Upper lobe of left lung (tissue), 6 donors: ENCODE data around the gene KIF26B. TPM values are rescaled to one million over a fixed set of nuclear protein-coding genes. Genes with fewer than 3 reads are reported as not detected.

Source experiments
- ATAC-seq, 2 donors: fragments of 200-7000 bp; cut with Tn5 transposase; one replicate each; pipeline ENCODE4 v1.9.1; 2022; ENCODE audit warnings: mild to moderate bottlenecking in 2 of 2, moderate library complexity in 2 of 2; ENCODE audit not compliant: low FRiP score in 2 of 2
- DNase-seq, 2 donors: peaks; one replicate each; pipeline ENCODE4 v3.0.0-alpha.2; 2019 to 2020
- H3K27ac ChIP-seq, 4 donors: fragments of 200-600 bp; sonication (generic); one replicate each; pipeline ENCODE4 v1.5.1; 2016 to 2019
- H3K27me3 ChIP-seq, 4 donors: fragments of 200-600 bp; sonication (generic); one replicate each; pipeline ENCODE4 v1.5.1; 2017 to 2019
- H3K36me3 ChIP-seq, 4 donors: fragments of 200-600 bp; sonication (generic); one replicate each; pipeline ENCODE4 v1.5.1; 2016 to 2019
- H3K4me1 ChIP-seq, 4 donors: fragments of 200-600 bp; sonication (generic); one replicate each; pipeline ENCODE4 v1.5.1; 2018 to 2019
- H3K4me3 ChIP-seq, 4 donors: fragments of 200-600 bp; sonication (generic); one replicate each; pipeline ENCODE4 v1.5.1; 2017 to 2019; ENCODE audit warnings: mild to moderate bottlenecking in 2 of 4, moderate library complexity in 1 of 4
- H3K9me3 ChIP-seq, 4 donors: fragments of 200-600 bp; sonication (generic); one replicate each; pipeline ENCODE4 v1.5.1; 2018 to 2019
- EP300 ChIP-seq, 4 donors: sonication (generic); formaldehyde crosslinking; IDR thresholded peaks; one replicate each; pipeline ENCODE4 v1.5.1; 2017; ENCODE audit warnings: antibody characterized with exemption in 4 of 4, control low read depth in 2 of 4
- POLR2A ChIP-seq, 4 donors: fragments of 450-650 bp; IDR thresholded peaks; one replicate each; pipeline ENCODE4 v1.5.1; 2016 to 2017; ENCODE audit warnings: antibody characterized with exemption in 4 of 4, mild to moderate bottlenecking in 2 of 4
- POLR2AphosphoS5 ChIP-seq, 2 donors: sonication (generic); formaldehyde crosslinking; IDR thresholded peaks; one replicate each; pipeline ENCODE4 v1.5.1; 2017; ENCODE audit warnings: antibody characterized with exemption in 2 of 2
- WGBS, 2 donors: methylation state at CpG; one replicate each; pipeline ENCODE4 v1.1.5; 2017 to 2018; 5-methylcytosine and 5-hydroxymethylcytosine counted together
- total RNA-seq, 6 donors: library from RNA; depleted of rRNA in 4 of 6; stranded (reverse); fragments of >200 nt in 4 of 6; gene quantifications; one replicate each; pipeline versions ENCODE4 v1.1.0 to v1.2.1, GENCODE V29; 2016 to 2021
- TF ChIP-seq, protein P1 (sequence below), 6 experiments: fragments of 450-650 bp in 4 of 6; fragments of 200-600 bp in 2 of 6; sonication (generic) in 2 of 6; IDR thresholded peaks; one replicate each; pipeline ENCODE4 v1.5.1; 2016 to 2019; ENCODE audit warnings: antibody characterized with exemption in 6 of 6
- donor health status: DM: no; HTN: no; CAD: no; lungs with moderate emphysema.
- donor health status: DM: no; HTN: yes; CAD: no; lungs with severe emphysema.

Gene KIF26B
- total RNA-seq, 6 donors from 2014 or later: 1.2 to 4.3 (median 2.1) TPM

DNA sequence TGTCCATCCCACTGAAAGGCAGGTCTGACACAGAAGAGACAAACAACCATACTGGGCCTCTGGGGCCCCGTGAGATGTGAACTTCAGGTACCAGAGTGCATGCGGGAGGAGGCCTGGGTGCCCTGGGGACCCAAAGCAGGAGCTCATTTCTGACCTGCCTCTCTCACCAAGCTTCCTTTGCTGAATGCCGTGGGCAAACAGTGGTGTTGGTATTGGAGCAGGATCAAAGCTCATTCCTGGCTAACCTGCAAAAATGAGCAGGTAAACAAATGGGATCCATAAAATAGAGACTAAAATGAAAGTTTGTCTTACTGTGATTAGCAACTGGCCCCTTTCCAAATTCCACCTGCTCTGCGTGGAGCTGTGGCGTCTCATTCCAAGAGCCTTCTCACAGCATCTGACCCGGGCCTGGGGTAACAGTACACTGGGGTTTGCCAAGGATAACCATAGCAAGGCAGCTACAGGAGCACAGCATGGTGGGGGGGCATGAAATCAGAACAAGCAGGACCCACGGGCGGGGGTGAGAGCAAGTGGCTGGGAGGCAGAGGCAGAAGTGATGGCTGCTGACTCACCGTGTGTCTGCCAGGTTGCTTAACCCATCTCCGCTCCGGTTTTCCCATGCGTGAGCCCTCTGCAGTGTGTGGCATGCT is 103.6 kb downstream of the KIF26B start:
- Histone ChIP-seq H3K9me3 (no peaks in the 10 kb centered on the region), H3K4me1 (peaks cover 0 to 11% (median 6%) of the 10 kb centered on the region in 4 donors), H3K27ac (peak overlapping the region in 3 of 4 donors; percentile 14 to 26 (median 20)), H3K4me3 (no peak overlapping the region), H3K27me3 (no peaks in the 10 kb centered on the region), H3K36me3 (no peaks in the 10 kb centered on the region)
- no peak for TF ChIP-seq EP300 (IDR thresholded peaks at IDR 0.05)
- TF ChIP-seq POLR2AphosphoS5 (IDR thresholded peaks at IDR 0.05): no peak
- TF ChIP-seq POLR2A (IDR thresholded peaks at IDR 0.05): no peak
- TF ChIP-seq, protein P1, sequence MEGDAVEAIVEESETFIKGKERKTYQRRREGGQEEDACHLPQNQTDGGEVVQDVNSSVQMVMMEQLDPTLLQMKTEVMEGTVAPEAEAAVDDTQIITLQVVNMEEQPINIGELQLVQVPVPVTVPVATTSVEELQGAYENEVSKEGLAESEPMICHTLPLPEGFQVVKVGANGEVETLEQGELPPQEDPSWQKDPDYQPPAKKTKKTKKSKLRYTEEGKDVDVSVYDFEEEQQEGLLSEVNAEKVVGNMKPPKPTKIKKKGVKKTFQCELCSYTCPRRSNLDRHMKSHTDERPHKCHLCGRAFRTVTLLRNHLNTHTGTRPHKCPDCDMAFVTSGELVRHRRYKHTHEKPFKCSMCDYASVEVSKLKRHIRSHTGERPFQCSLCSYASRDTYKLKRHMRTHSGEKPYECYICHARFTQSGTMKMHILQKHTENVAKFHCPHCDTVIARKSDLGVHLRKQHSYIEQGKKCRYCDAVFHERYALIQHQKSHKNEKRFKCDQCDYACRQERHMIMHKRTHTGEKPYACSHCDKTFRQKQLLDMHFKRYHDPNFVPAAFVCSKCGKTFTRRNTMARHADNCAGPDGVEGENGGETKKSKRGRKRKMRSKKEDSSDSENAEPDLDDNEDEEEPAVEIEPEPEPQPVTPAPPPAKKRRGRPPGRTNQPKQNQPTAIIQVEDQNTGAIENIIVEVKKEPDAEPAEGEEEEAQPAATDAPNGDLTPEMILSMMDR (IDR thresholded peaks at IDR 0.05): no peak
- DNase-seq: peak in 1 of 2 donors; percentile 44
- peak; percentile 34 to 78 for ATAC-seq
- 51 to 55% methylated on average over 12 of the region's 12 CpGs for WGBS, 2 donors

DNA sequence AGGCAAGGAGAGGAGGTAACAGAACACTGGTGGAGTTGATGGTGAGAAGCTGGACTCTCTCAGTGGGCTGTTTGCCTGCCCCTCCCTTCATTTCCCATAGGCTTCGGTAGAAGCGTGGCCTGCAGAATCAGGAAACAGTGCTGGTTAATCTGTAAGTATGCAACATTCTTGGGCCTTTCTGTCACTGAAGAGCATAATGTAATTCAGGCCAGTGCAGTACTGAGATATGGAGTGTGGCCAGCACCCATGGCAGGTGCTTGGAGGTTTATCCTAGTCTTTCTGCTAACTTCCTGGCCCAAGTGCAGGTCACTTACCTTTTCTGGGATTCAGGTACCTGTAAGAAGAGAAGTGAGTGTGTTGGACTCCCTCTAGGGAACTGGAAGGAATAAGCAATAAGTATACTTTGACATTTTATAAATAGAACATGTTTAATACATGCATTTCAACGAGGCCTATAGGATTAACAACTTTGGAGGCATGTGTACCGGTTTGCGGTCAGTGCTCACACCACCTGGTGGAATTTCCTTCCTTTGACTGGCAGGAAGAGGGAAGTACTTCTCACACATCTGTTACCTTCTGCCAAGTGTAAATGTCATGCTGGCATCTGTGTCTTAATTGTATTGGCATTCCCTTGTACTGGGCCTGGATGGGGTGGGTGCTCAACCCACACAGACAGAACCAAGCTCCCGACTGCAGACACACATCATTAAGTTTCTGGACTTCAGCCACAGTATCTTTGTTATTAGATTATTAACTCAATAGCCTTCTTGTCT is 105.5 kb downstream of the KIF26B start:
- Histone ChIP-seq H3K27me3 (no peaks in the 10 kb centered on the region), H3K4me3 (no peak overlapping the region), H3K9me3 (no peaks in the 10 kb centered on the region), H3K4me1 (peaks cover 0 to 11% (median 6%) of the 10 kb centered on the region in 4 donors), H3K36me3 (no peaks in the 10 kb centered on the region), H3K27ac (no peak overlapping the region)
- no peak for TF ChIP-seq EP300 (IDR thresholded peaks at IDR 0.05)
- TF ChIP-seq, protein P1 (IDR thresholded peaks at IDR 0.05): no peak
- no peak for TF ChIP-seq POLR2A (IDR thresholded peaks at IDR 0.05)
- TF ChIP-seq POLR2AphosphoS5 (IDR thresholded peaks at IDR 0.05): no peak
- no peak for DNase-seq
- ATAC-seq: no peak
- 27 to 37% methylated on average over 6 of the region's 6 CpGs for WGBS, 2 donors

DNA sequence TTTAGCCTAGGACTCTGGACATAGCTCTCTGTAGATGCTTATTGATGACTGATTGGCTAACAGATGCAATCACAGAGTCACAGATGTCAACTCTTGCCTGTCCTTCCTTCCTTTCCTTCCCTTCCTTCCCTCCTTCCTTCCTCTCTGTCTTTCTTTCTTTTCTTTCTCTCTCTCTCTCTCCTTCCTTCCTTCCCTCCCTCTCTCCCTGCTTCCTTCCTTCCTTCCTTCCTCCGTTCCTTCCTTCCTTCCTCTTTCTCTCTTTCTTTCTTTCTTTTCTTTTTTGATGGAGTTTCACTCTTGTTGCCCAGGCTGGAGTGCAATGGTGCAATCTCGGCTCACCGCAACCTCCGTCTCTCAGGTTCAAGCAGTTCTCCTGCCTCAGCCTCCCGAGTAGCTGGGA is 106.1 kb downstream of the KIF26B start:
- no peak overlapping the region for H3K4me3 ChIP-seq
- WGBS, 2 donors: 84 to 92% methylated on average over 5 of the region's 5 CpGs
- no peaks in the 10 kb centered on the region for H3K9me3 ChIP-seq
- H3K27ac ChIP-seq: no peak overlapping the region
- H3K36me3 ChIP-seq: no peaks in the 10 kb centered on the region
- H3K27me3 ChIP-seq: no peaks in the 10 kb centered on the region
- TF ChIP-seq POLR2A (IDR thresholded peaks at IDR 0.05) (no peak), EP300 (IDR thresholded peaks at IDR 0.05) (no peak), POLR2AphosphoS5 (IDR thresholded peaks at IDR 0.05) (no peak)
- TF ChIP-seq, protein P1 (IDR thresholded peaks at IDR 0.05): no peak
- DNase-seq (no peak), ATAC-seq (no peak)
- peaks cover 0 to 11% (median 6%) of the 10 kb centered on the region in 4 donors for H3K4me1 ChIP-seq

DNA sequence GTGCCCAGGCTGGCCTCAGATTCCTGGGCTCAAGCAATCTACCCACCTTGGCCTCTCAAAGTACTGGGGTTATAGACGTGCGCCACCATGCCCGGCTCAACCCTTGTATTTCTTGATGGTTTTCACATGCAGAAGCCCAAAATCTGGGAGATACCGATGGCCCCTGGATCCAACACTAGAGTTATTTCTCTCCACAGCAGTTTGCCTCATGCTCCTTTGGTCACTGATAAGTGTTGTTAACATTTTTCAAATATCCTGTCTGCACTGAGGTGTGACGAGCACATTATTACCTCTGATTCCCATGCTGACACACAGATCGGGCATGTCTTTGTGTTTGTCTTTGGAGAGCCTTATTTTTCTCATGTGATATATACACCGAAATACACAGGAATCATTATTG is 107.0 kb downstream of the KIF26B start:
- no peaks in the 10 kb centered on the region for H3K9me3 ChIP-seq
- no peak for DNase-seq
- TF ChIP-seq POLR2AphosphoS5 (IDR thresholded peaks at IDR 0.05) (no peak), POLR2A (IDR thresholded peaks at IDR 0.05) (no peak), EP300 (IDR thresholded peaks at IDR 0.05) (no peak)
- TF ChIP-seq, protein P1 (IDR thresholded peaks at IDR 0.05): no peak
- ATAC-seq: no peak
- no peak overlapping the region for H3K27ac ChIP-seq
- H3K36me3 ChIP-seq: no peaks in the 10 kb centered on the region
- no peak overlapping the region for H3K4me3 ChIP-seq
- H3K27me3 ChIP-seq: no peaks in the 10 kb centered on the region
- 89 to 91% methylated on average over 7 of the region's 7 CpGs for WGBS, 2 donors
- peaks cover 0 to 11% (median 6%) of the 10 kb centered on the region in 4 donors for H3K4me1 ChIP-seq
